Tibial nerve (tissue), 4 donors: ENCODE measurements around the gene TPD52L1. TPM values are rescaled to one million over a fixed set of nuclear protein-coding genes. Genes with fewer than 3 reads are reported as not detected.

Experiments used
- DNase-seq, 2 donors: peaks; one replicate each; pipeline ENCODE4 v3.0.0-alpha.2; 2019; ENCODE audit warnings: low spot score in 2 of 2
- H3K27ac ChIP-seq, 4 donors: fragments of 200-600 bp; sonication (generic) in 3 of 4; one replicate each; pipeline ENCODE4 v1.5.1; 2017 to 2019; ENCODE audit warnings: mild to moderate bottlenecking in 1 of 4
- H3K27me3 ChIP-seq, 2 donors: fragments of 200-600 bp; sonication (generic) in 1 of 2; one replicate each; pipeline versions ENCODE4 v1.5.1 to v1.6.0; 2017 to 2019
- H3K36me3 ChIP-seq, 3 donors: fragments of 200-600 bp; sonication (generic); one replicate each; pipeline ENCODE4 v1.5.1; 2018 to 2019
- H3K4me1 ChIP-seq, 4 donors: fragments of 200-600 bp; sonication (generic) in 3 of 4; one replicate each; pipeline ENCODE4 v1.5.1; 2017 to 2019
- H3K4me3 ChIP-seq, 4 donors: fragments of 200-600 bp; sonication (generic) in 3 of 4; one replicate each; pipeline ENCODE4 v1.5.1; 2017 to 2019; ENCODE audit warnings: mild to moderate bottlenecking in 1 of 4, moderate library complexity in 1 of 4
- H3K9me3 ChIP-seq, 4 donors: fragments of 200-600 bp; sonication (generic) in 3 of 4; one replicate each; pipeline ENCODE4 v1.5.1; 2017 to 2019
- EP300 ChIP-seq, 2 donors: sonication (generic); formaldehyde crosslinking; IDR thresholded peaks; one replicate each; pipeline ENCODE4 v1.6.1; 2017; ENCODE audit warnings: antibody characterized with exemption in 2 of 2, mild to moderate bottlenecking in 1 of 2
- POLR2A ChIP-seq, 2 donors: fragments of 450-650 bp; IDR thresholded peaks; one replicate each; pipeline ENCODE4 v1.6.1; 2017; ENCODE audit warnings: antibody characterized with exemption in 2 of 2, mild to moderate bottlenecking in 2 of 2, moderate library complexity in 2 of 2
- WGBS, 2 donors: methylation state at CpG; one replicate each; pipeline ENCODE4 v1.1.5; 2018; 5-methylcytosine and 5-hydroxymethylcytosine counted together
- total RNA-seq, 4 donors: library from RNA; depleted of rRNA; stranded (reverse); fragments of >200 nt; gene quantifications; one replicate each; pipeline ENCODE4 v1.1.0, GENCODE V29; 2016
- TF ChIP-seq, protein P1 (sequence below), 5 experiments: fragments of 200-600 bp in 3 of 5; fragments of 450-650 bp in 2 of 5; sonication (generic) in 3 of 5; IDR thresholded peaks; one replicate each; pipeline ENCODE4 v1.5.1; 2016 to 2019; ENCODE audit warnings: antibody characterized with exemption in 5 of 5, mild to moderate bottlenecking in 3 of 5, moderate library complexity in 2 of 5

The TPD52L1 gene
- total RNA-seq, 4 donors from 2014 or later, result 28.8 to 55.0 (median 45.6) TPM

DNA sequence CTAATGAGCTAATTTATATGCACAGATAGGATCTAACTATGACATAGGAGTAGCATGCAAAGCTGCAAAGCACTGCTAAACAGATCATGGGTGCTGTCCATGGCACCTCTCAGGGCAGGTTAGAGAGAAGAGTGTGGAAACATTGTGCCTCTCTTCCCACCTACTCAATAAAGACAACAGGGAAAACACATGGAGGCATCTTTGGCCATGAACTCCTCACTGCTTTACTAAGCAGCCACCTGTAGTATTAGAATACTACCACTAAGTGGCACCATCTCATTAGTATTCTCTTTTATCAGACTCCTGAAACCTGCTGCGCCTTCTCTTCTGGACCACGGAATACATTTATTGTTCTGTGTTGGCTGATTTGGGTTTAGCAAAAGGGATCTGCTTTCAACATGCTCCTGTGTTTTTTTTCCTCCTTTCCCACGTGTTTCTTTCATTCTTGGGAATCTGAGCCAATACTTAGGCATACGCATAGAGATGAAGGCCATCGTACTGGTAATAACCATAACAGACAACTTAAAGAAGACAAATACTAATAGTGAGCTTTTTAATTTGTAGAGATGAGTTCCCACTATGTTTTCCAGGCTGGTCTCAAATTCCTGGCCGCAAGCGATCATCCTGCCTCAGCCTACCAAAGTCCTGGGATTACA is 157.5 kb downstream of the TPD52L1 start:
- Histone ChIP-seq H3K9me3 (no peaks in the 10 kb centered on the region), H3K27ac (no peak overlapping the region), H3K4me3 (no peak overlapping the region), H3K36me3 (no peaks in the 10 kb centered on the region), H3K4me1 (peaks cover 0 to 8% (median 0%) of the 10 kb centered on the region in 4 donors), H3K27me3 (no peaks in the 10 kb centered on the region)
- peak in 1 of 2 donors; percentile 60 for DNase-seq
- TF ChIP-seq, protein P1, sequence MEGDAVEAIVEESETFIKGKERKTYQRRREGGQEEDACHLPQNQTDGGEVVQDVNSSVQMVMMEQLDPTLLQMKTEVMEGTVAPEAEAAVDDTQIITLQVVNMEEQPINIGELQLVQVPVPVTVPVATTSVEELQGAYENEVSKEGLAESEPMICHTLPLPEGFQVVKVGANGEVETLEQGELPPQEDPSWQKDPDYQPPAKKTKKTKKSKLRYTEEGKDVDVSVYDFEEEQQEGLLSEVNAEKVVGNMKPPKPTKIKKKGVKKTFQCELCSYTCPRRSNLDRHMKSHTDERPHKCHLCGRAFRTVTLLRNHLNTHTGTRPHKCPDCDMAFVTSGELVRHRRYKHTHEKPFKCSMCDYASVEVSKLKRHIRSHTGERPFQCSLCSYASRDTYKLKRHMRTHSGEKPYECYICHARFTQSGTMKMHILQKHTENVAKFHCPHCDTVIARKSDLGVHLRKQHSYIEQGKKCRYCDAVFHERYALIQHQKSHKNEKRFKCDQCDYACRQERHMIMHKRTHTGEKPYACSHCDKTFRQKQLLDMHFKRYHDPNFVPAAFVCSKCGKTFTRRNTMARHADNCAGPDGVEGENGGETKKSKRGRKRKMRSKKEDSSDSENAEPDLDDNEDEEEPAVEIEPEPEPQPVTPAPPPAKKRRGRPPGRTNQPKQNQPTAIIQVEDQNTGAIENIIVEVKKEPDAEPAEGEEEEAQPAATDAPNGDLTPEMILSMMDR (IDR thresholded peaks at IDR 0.05), result peak; percentile 72 to 80 (median 79)
- no peak for TF ChIP-seq EP300 (IDR thresholded peaks at IDR 0.05)
- 45 to 47% methylated on average over 7 of the region's 7 CpGs for WGBS, 2 donors

GRCh38 chr6:125312478-125312877 is 158.9 kb downstream of the TPD52L1 start:
- no peaks in the 10 kb centered on the region for H3K27me3 ChIP-seq
- no peak for DNase-seq
- no peak overlapping the region for H3K27ac ChIP-seq
- TF ChIP-seq EP300 (IDR thresholded peaks at IDR 0.05) (no peak), POLR2A (IDR thresholded peaks at IDR 0.05) (no peak)
- TF ChIP-seq, protein P1 (IDR thresholded peaks at IDR 0.05), result no peak
- 76 to 78% methylated on average over 2 of the region's 2 CpGs for WGBS, 2 donors
- no peaks in the 10 kb centered on the region for H3K9me3 ChIP-seq
- no peak overlapping the region for H3K4me3 ChIP-seq
- peaks cover 0 to 8% (median 0%) of the 10 kb centered on the region in 4 donors for H3K4me1 ChIP-seq
- H3K36me3 ChIP-seq, result no peaks in the 10 kb centered on the region

DNA sequence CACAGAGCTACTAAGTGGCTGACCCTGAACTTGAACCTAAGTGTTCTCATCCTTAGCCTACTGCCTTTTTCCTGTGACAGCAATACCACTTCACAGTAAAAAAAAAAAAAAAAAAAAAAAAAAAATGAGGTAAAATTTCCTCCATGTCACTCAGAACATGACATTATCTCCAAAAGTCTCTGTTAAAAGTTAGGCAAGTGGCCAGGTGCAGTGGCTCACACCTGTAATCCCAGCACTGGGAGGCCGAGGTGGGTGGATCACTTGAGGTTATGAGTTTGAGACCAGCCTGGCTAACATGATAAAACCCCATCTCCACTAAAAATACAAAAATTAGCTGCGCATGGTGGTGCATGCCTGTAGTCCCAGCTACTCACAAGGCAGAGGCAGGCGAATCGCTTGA is 159.4 kb downstream of the TPD52L1 start:
- Histone ChIP-seq H3K4me1 (peaks cover 0 to 8% (median 0%) of the 10 kb centered on the region in 4 donors), H3K36me3 (no peaks in the 10 kb centered on the region), H3K4me3 (no peak overlapping the region), H3K27me3 (no peaks in the 10 kb centered on the region), H3K27ac (no peak overlapping the region), H3K9me3 (no peaks in the 10 kb centered on the region)
- 88 to 90% methylated on average over 4 of the region's 4 CpGs for WGBS, 2 donors
- no peak for TF ChIP-seq EP300 (IDR thresholded peaks at IDR 0.05)
- TF ChIP-seq, protein P1 (IDR thresholded peaks at IDR 0.05), result no peak
- TF ChIP-seq POLR2A (IDR thresholded peaks at IDR 0.05), result no peak
- DNase-seq, result no peak

Other genes with a start within 250 kb of the TPD52L1 start
- gene RNF217, start 191.3 kb upstream of the TPD52L1 start, total RNA-seq, result 10 to 100 TPM; 26.7 to 40.2 (median 35.5) TPM
- 10 to 100 TPM; 42.6 to 76.6 (median 62.3) TPM for gene HDDC2, start 148.2 kb downstream of the TPD52L1 start, total RNA-seq